HCEC 1CT (cell line): Measurements from ENCODE around the gene C12orf75.

Experiments used
- DNase-seq: peaks from one replicate; pipeline ENCODE4 v3.0.0-alpha.2; 2017

Gene C12orf75

DNA sequence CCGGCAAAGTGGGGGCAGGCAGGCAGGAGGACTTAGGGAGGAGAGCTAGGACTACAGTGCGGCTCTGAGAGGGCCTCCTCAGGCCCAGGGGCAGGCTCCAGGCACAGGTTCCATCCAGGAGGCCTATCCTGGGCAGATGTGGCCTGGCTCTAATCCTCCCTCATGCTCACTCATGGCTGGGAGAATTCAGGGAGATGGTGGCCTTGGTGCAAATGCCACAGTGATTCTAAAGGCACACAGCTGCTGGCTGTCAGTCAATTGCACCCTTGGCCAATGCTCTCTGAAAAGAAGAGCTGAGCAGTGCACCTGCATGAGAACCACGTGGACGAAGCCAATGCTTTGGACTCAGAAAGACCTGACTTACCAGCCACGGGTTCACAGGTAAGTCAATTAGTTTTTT lies 89.6 kb downstream of the C12orf75 start:
- DNase-seq, result no peak

DNA sequence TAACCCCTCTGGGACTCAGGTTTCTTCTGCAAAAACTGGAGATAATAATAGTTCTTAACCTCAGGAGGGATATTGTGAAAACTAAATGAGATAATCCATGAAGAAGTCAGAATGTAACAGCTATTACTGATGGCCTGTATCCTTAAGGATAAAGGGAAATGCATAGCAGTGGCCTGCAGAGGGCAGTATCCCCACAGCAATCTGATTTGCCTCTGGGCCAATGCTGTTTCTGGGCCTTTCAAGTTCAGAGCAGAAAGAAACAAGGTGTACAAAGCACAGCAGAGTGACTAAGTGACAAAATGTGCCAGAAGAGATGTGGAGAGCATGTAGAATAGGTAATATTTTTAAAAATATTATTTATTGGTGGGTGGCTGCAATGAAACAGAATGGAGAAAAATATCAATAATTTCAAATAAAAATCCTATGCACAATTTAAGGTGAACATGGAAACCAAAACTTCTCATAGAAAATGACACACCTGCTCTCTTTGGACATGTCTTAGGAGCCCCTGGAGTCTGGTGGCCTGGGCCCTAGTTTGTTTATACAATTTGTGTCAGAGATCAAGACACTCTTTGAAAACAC lies 90.3 kb downstream of the C12orf75 start:
- DNase-seq, result peak; percentile 57
